Adrenal gland (tissue), 12 donors: Measurements from ENCODE around the gene PTPRN2. TPM values are rescaled to one million over a fixed set of nuclear protein-coding genes. Genes with fewer than 3 reads are reported as not detected.

Experiments used
- DNase-seq, 7 donors: peaks; one replicate each; pipeline ENCODE4 v3.0.0-alpha.2; 2019 to 2020
- H3K27ac ChIP-seq, 5 donors: fragments of 200-600 bp; sonication (generic) in 4 of 5; 1 replicate in 3 of 5; 2 replicates in 2 of 5; pipeline versions ENCODE4 v1.5.1 to v1.8.0; 2016 to 2020; ENCODE audit warnings: mild to moderate bottlenecking in 1 of 5
- H3K27me3 ChIP-seq: fragments of 200-600 bp; 2 replicates; pipeline ENCODE4 v1.8.0; 2021
- H3K36me3 ChIP-seq, 2 donors: fragments of 200-600 bp; replicated peaks in 1 of 2; 1 replicate in 1 of 2; 2 replicates in 1 of 2; pipeline versions ENCODE4 v1.5.1 to v1.8.0; 2018 to 2022
- H3K4me1 ChIP-seq, 2 donors: fragments of 200-600 bp; replicated peaks in 1 of 2; 1 replicate in 1 of 2; 2 replicates in 1 of 2; pipeline versions ENCODE4 v1.5.1 to v1.8.0; 2018 to 2021
- H3K4me3 ChIP-seq, 4 donors: fragments of 200-600 bp; sonication (generic) in 3 of 4; one replicate each; pipeline ENCODE4 v1.5.1; 2016 to 2018
- H3K9me3 ChIP-seq, 3 donors: fragments of 200-600 bp; sonication (generic) in 1 of 3; replicated peaks in 1 of 3; 1 replicate in 2 of 3; 2 replicates in 1 of 3; pipeline versions ENCODE4 v1.5.1 to v1.8.0; 2016 to 2021
- CTCF ChIP-seq, 6 experiments: fragments of 450-650 bp in 4 of 6; fragments of 200-600 bp in 2 of 6; sonication (generic) in 1 of 6; IDR thresholded peaks; 1 replicate in 5 of 6; 2 replicates in 1 of 6; pipeline versions ENCODE4 v1.5.1 to v1.8.0; 2016 to 2021; ENCODE audit warnings: antibody characterized with exemption in 6 of 6, mild to moderate bottlenecking in 2 of 6, moderate library complexity in 1 of 6
- POLR2A ChIP-seq, 2 donors: fragments of 450-650 bp; IDR thresholded peaks; one replicate each; pipeline ENCODE4 v1.6.1; 2017; ENCODE audit warnings: antibody characterized with exemption in 2 of 2, mild to moderate bottlenecking in 2 of 2, moderate library complexity in 1 of 2
- WGBS, 4 donors: extraction: QIAGEN DNeasy Blood & Tissue Kit in 2 of 4; methylation state at CpG; one replicate each; pipeline versions ENCODE4 v1.1.5 to v1.1.7; 2013 to 2017; 5-methylcytosine and 5-hydroxymethylcytosine counted together
- intact Hi-C, 2 donors: fragments of 100-400 bp; cut with DNase I; formaldehyde crosslinking; loops; one replicate each; pipeline versions ENCODE4 v1.14.1 to v1.15.0; 2022 to 2023
- polyA plus RNA-seq, 3 donors: library from polyadenylated mRNA; stranded (reverse); fragments of 200-250 nt in 2 of 3; fragments of 350-450 nt in 1 of 3; fragmentation: Illumina TruSeq in 1 of 3; extraction: RNeasy Lipid Tissue Mini Kit (QIAGEN cat#74804) in 1 of 3; gene quantifications; one replicate each; pipeline ENCODE4 v1.2.3, GENCODE V29; 2013 to 2014
- total RNA-seq, 9 donors: library from RNA; depleted of rRNA in 4 of 9; stranded (reverse); fragments of >200 nt in 4 of 9; fragments of 120-200 nt in 1 of 9; fragmentation: NEBNext Ultra II Directional in 1 of 9; extraction: Animal tissue kit (Norgen Biotek cat#: 25700) in 1 of 9; gene quantifications; one replicate each; pipeline versions ENCODE4 v1.1.0 to v1.2.4, GENCODE V29; 2013 to 2023
- donor health status: healthy with polysubstance abuse.
- donor health status: Bipolar disorder and iron deficiency.
- donor health status: DM: yes; HTN: yes; CAD: no.
- donor health status: DM: no; HTN: no; CAD: no.
- donor health status: DM: no; HTN: no; CAD: no.
- donor health status: DM: yes; HTN: yes; CAD: no.

Gene PTPRN2
- total and polyA plus RNA-seq, 12 donors: 2.2 to 16.2 (median 3.4) TPM

- no peak for TF ChIP-seq POLR2A (IDR thresholded peaks at IDR 0.05)
- no peak for TF ChIP-seq CTCF (IDR thresholded peaks at IDR 0.05)
Observed at GRCh38 chr7:158006841-158007696, 580.6 kb downstream of the PTPRN2 start.

DNA sequence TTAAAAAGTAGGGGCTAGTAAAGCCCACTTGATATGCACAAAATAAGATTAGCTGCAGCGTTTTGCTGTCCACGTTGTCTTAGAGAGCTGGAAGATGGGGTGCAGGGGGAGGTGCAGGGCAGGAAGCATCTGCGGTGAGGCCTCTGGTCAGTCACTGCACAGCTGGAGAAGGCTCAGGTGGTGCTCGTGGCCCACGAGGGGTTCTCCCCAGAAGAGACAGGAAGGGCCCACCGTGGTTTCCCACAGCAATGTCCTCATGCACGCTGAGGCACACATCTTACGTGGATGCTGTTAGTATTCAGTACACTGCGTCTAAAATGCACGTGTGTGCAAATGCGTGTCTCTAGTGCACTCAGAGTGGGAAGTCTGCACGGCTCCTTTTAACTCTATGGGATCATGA is 582.1 kb downstream of the PTPRN2 start:
- H3K36me3 ChIP-seq: no peaks in the 10 kb centered on the region
- H3K4me1 ChIP-seq: no peaks in the 10 kb centered on the region
- no peak for DNase-seq
- TF ChIP-seq POLR2A (IDR thresholded peaks at IDR 0.05) (no peak), CTCF (IDR thresholded peaks at IDR 0.05) (no peak)
- 69 to 73% (median 71%) methylated on average over 12 of the region's 12 CpGs for WGBS, 4 donors
- no peak overlapping the region for H3K4me3 ChIP-seq
- H3K27ac ChIP-seq: no peak overlapping the region
- H3K9me3 ChIP-seq: no peaks in the 10 kb centered on the region
- H3K27me3 ChIP-seq: no peaks in the 10 kb centered on the region
- intact Hi-C loops: no loop called here

More at GRCh38 chr7:158006841-158007696, 580.6 kb downstream of the PTPRN2 start:
- Histone ChIP-seq H3K27ac (no peak overlapping the region), H3K9me3 (no peaks in the 10 kb centered on the region), H3K27me3 (no peaks in the 10 kb centered on the region), H3K4me1 (no peaks in the 10 kb centered on the region), H3K36me3 (no peaks in the 10 kb centered on the region), H3K4me3 (no peak overlapping the region)
- DNase-seq: no peak
- intact Hi-C loops: no loop called here
- 80 to 88% (median 87%) methylated on average over 26 to 29 of the region's 29 CpGs for WGBS, 4 donors

- Histone ChIP-seq H3K9me3 (no peaks in the 10 kb centered on the region), H3K27ac (no peak overlapping the region), H3K27me3 (no peaks in the 10 kb centered on the region), H3K36me3 (no peaks in the 10 kb centered on the region), H3K4me3 (no peak overlapping the region), H3K4me1 (no peaks in the 10 kb centered on the region)
- TF ChIP-seq CTCF (IDR thresholded peaks at IDR 0.05): no peak
- TF ChIP-seq POLR2A (IDR thresholded peaks at IDR 0.05): no peak
- DNase-seq: no peak
- 25 to 51% (median 44%) methylated on average over 2 of the region's 2 CpGs for WGBS, 4 donors
- intact Hi-C loops: no loop called here
Observed at GRCh38 chr7:158004123-158004490, 583.5 kb downstream of the PTPRN2 start.

DNA sequence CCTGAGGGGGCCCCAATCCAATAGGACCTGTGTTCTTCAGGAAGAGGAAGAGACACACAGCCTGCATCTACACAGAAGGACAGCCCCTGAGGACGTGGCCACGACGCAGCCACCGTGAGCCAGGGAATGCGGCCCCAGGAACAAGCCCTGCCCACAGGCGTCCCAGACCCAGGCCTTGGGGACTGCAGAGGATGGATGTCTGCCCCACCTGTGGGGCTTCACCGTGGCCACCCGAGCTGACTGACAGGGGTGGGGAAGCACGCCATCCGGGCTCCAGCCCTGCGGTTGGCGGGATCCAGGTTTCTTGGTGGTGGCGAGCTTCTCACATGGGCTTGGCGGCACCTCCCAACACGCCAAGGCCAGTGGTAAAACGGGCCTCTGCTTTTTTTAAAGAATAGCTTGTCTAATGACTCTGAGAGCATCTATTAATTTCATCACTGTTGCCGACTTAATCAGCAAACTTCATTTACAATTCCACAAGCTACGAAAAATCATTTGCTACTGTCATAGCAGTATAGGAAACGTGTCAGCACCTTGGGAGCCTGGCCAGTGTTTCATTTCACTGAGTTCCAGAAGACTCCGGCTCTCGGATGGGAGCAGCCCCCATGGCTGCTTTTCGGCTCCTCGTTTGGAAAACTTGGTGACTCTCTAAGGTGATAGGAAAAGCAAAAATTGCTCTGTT is 584.0 kb downstream of the PTPRN2 start:
- H3K9me3 ChIP-seq: no peaks in the 10 kb centered on the region
- H3K36me3 ChIP-seq: no peaks in the 10 kb centered on the region
- DNase-seq: no peak
- H3K4me1 ChIP-seq: no peaks in the 10 kb centered on the region
- no peaks in the 10 kb centered on the region for H3K27me3 ChIP-seq
- TF ChIP-seq CTCF (IDR thresholded peaks at IDR 0.05) (no peak), POLR2A (IDR thresholded peaks at IDR 0.05) (no peak)
- H3K27ac ChIP-seq: no peak overlapping the region
- WGBS, 4 donors: 74 to 85% (median 84%) methylated on average over 20 to 23 of the region's 23 CpGs
- intact Hi-C loops: no loop called here
- H3K4me3 ChIP-seq: no peak overlapping the region
